Peyer's patch (tissue), 4 donors: ENCODE data around the gene CD96. TPM values are rescaled to one million over a fixed set of nuclear protein-coding genes. Genes with fewer than 3 reads are reported as not detected.
"Not testable (repeated sequence)": the region's sequence is repeated elsewhere in the genome, so short reads cannot be mapped to it uniquely, and the experiment has no call there.

Experiments
- DNase-seq, 3 donors: peaks; one replicate each; pipeline ENCODE4 v3.0.0-alpha.2; 2017 to 2019
- H3K27ac ChIP-seq, 4 donors: fragments of 200-600 bp; sonication (generic); one replicate each; pipeline ENCODE4 v1.5.1; 2016 to 2019
- H3K27me3 ChIP-seq, 2 donors: fragments of 200-600 bp; sonication (generic); one replicate each; pipeline ENCODE4 v1.5.1; 2019
- H3K36me3 ChIP-seq, 3 donors: fragments of 200-600 bp; sonication (generic); one replicate each; pipeline ENCODE4 v1.5.1; 2016 to 2019
- H3K4me1 ChIP-seq, 4 donors: fragments of 200-600 bp; sonication (generic); one replicate each; pipeline ENCODE4 v1.5.1; 2016 to 2019
- H3K4me3 ChIP-seq, 4 donors: fragments of 200-600 bp; sonication (generic); 1 replicate in 3 of 4; 2 replicates in 1 of 4; pipeline ENCODE4 v1.5.1; 2016 to 2019; ENCODE audit warnings: mild to moderate bottlenecking in 1 of 4
- H3K9me3 ChIP-seq, 4 donors: fragments of 200-600 bp; sonication (generic); one replicate each; pipeline ENCODE4 v1.5.1; 2016 to 2019; ENCODE audit warnings: mild to moderate bottlenecking in 1 of 4
- POLR2A ChIP-seq, 2 donors: fragments of 450-650 bp; IDR thresholded peaks; one replicate each; pipeline ENCODE4 v1.5.1; 2017; ENCODE audit warnings: antibody characterized with exemption in 2 of 2, mild to moderate bottlenecking in 2 of 2, moderate library complexity in 2 of 2
- total RNA-seq, 4 donors: library from RNA; depleted of rRNA; stranded (reverse); fragments of >200 nt; gene quantifications; one replicate each; pipeline ENCODE4 v1.1.0, GENCODE V29; 2016
- TF ChIP-seq, protein P1 (sequence below), 6 experiments: fragments of 450-650 bp in 4 of 6; fragments of 200-600 bp in 2 of 6; sonication (generic) in 1 of 6; IDR thresholded peaks; one replicate each; pipeline ENCODE4 v1.5.1; 2017 to 2019; ENCODE audit warnings: antibody characterized with exemption in 6 of 6, mild to moderate bottlenecking in 3 of 6, moderate library complexity in 1 of 6

CD96 gene
- total RNA-seq, 4 donors from 2014 or later, result 4.3 to 15.7 (median 11.3) TPM

DNA sequence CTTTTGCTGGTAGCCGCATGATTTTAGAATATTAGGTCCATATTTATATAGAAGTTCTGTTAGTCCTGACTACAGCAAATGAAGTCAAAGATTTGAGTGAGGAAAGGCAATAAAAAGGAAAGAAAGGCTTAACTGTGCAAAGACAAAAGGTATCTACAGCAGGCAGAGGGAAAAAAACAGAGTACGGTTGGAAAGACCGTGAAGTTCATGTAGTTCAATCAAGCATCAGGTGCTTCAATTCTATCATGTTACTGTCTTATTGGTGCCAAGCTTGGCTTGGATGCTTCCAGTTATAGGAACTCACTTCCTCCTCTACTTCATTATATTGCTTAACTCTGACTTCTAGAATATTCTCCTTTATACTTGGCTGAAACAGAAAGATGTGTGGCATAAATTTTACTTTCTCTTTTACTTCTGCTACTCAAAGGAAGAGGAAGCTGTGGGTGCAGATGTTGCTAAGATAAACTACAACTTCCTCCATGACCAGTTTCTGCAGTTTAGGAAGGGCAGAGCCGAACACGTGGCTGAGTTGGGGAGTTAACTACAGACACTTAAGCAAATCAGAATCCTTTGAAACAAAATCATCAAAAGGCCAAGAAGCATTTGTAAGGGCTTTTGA is 125.7 kb downstream of the CD96 start:
- Histone ChIP-seq H3K27me3 (no peaks in the 10 kb centered on the region), H3K9me3 (no peaks in the 10 kb centered on the region), H3K36me3 (no peaks in the 10 kb centered on the region), H3K4me1 (peaks cover 0 to 5% (median 2%) of the 10 kb centered on the region in 4 donors), H3K4me3 (no peak overlapping the region), H3K27ac (peak overlapping the region; percentile 23 to 74 (median 47))
- TF ChIP-seq, protein P1, sequence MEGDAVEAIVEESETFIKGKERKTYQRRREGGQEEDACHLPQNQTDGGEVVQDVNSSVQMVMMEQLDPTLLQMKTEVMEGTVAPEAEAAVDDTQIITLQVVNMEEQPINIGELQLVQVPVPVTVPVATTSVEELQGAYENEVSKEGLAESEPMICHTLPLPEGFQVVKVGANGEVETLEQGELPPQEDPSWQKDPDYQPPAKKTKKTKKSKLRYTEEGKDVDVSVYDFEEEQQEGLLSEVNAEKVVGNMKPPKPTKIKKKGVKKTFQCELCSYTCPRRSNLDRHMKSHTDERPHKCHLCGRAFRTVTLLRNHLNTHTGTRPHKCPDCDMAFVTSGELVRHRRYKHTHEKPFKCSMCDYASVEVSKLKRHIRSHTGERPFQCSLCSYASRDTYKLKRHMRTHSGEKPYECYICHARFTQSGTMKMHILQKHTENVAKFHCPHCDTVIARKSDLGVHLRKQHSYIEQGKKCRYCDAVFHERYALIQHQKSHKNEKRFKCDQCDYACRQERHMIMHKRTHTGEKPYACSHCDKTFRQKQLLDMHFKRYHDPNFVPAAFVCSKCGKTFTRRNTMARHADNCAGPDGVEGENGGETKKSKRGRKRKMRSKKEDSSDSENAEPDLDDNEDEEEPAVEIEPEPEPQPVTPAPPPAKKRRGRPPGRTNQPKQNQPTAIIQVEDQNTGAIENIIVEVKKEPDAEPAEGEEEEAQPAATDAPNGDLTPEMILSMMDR (IDR thresholded peaks at IDR 0.05), result no peak
- peak in 2 of 3 donors; percentile 81 for DNase-seq

DNA sequence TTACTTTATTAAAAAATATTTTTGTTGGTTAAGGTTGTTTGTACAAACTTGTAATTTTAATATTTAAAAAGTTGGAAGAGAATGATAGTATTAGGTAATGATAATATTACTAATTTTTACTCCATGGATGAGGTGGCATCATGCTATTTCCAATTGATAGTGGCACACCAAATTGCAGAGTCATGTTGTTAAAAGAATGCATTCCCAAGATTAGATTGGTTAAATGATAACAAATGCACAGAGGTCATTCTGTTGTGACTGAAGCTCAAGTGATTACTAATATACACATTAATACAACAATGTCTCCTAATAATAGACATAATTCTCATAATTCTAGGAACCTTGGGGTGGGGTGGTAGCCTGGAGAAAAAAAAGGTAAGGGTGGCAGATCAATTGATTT is 126.3 kb downstream of the CD96 start:
- Histone ChIP-seq H3K4me3 (no peak overlapping the region), H3K27ac (peak overlapping the region in 1 of 4 donors; percentile 74), H3K36me3 (no peaks in the 10 kb centered on the region), H3K27me3 (no peaks in the 10 kb centered on the region), H3K9me3 (no peaks in the 10 kb centered on the region), H3K4me1 (peaks cover 0 to 5% (median 2%) of the 10 kb centered on the region in 4 donors)
- TF ChIP-seq, protein P1 (IDR thresholded peaks at IDR 0.05), result no peak
- TF ChIP-seq POLR2A (IDR thresholded peaks at IDR 0.05), result no peak
- DNase-seq, result no peak

DNA sequence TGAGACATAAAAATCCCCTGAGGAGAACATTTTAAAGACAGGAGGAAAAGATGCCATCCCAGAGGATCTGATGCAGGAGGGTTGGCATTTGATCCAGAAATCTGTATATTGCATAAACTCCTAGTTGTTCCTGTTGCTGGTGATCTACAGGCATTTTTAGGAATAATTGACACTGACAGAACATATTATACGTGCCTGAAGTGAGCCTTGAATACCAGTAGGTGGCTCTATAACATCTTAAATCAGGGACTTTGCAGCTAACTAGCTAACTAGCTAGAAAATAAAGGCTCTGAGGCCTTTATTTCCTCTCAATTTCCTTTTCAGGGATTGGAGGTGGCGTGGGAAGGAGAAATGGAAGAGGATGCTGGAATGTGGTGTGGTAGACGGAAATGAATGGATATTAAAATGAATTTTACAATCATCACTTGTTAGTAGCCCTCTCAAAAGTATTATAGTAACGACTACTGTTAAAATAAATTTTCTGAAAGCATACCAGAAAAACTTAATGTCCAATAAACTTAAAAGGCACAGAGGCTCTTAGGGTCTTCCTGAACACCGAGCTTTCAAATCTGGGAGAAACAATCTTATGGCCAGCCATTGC is 127.0 kb downstream of the CD96 start:
- Histone ChIP-seq H3K9me3 (no peaks in the 10 kb centered on the region), H3K4me3 (no peak overlapping the region), H3K27me3 (no peaks in the 10 kb centered on the region), H3K4me1 (peaks cover 0 to 10% (median 4%) of the 10 kb centered on the region in 4 donors), H3K36me3 (no peaks in the 10 kb centered on the region), H3K27ac (no peak overlapping the region)
- DNase-seq, result no peak
- TF ChIP-seq POLR2A (IDR thresholded peaks at IDR 0.05), result no peak
- TF ChIP-seq, protein P1 (IDR thresholded peaks at IDR 0.05), result peak; percentile 52 to 95 (median 86)

DNA sequence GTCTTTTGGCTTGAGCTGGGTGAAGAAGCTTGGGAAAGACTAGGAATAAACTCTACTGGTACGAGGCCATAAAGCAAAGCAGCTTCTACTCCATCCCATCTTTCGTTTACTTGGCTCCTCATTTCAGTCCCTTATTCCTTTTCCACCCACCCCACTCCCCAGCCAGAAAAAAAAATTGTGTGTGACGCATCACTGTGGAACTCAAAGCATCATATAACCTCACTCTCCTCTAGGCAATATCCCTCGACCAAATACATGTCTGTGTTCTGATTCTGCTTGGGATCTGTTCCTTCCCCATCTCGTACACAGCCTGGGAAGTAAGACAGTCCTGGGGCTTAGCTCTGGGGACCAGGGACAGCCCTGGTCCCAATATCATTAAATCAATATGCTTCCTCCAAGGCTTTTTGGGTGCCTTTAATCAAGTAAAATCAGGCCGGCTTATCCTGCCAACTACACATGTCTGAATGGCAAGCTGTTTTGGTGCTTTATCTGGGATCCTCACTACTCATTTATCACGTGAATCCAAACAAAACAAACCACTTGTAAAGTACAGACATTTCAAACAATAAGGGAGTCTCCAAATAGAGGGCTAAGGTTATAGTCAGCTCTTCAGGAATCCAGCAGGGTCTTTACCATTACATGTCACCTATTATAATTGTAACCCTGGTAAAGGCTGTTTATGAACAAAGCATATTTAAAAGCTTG is 128.1 kb downstream of the CD96 start:
- Histone ChIP-seq H3K4me3 (no peak overlapping the region), H3K9me3 (no peaks in the 10 kb centered on the region), H3K27me3 (no peaks in the 10 kb centered on the region), H3K4me1 (peaks cover 0 to 10% (median 6%) of the 10 kb centered on the region in 4 donors), H3K27ac (no peak overlapping the region), H3K36me3 (no peaks in the 10 kb centered on the region)
- no peak for DNase-seq
- TF ChIP-seq, protein P1 (IDR thresholded peaks at IDR 0.05), result no peak
- no peak for TF ChIP-seq POLR2A (IDR thresholded peaks at IDR 0.05)

DNA sequence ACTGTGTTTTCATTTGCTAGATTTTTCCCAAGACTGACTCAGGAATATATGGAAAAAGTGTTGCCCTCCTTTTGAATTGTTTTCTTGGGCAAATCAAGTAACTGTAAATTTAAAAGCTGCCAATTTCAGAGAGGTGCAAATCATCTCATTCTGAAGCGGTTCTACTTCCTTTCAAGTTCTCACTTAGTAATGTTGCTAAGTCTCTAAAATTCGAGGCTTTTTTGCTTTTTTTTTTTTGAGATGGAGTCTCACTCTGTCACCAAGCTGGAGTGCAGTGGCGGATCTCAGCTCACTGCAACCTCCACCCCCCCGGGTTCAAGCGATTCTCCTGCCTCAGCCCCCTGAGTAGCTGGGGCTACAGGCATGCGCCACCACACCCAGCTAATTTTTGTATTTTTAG is 130.5 kb downstream of the CD96 start:
- not testable (repeated sequence) for H3K27me3 ChIP-seq, H3K36me3 ChIP-seq, H3K27ac ChIP-seq, H3K4me3 ChIP-seq, H3K9me3 ChIP-seq, DNase-seq
- H3K4me1 ChIP-seq, result peaks cover 0 to 19% (median 9%) of the 10 kb centered on the region in 4 donors

DNA sequence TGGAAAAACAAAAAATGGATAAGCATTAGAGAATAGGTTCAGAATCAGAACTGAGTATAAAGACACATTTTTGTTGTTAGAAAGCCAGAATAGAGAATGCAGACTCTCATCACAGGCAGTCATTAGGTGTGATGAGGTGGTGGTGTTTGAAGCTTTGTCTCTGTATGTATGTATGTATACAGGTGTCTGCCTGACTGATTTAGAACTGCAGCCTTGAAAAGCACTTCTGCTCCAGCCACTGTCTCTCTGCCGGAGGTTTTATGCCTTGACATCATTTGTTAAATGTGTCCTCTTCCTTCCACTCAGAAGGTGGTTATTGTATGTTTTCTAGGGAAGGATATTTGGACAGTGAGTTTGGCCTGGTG is 133.8 kb downstream of the CD96 start:
- Histone ChIP-seq H3K36me3 (no peaks in the 10 kb centered on the region), H3K4me3 (peak overlapping the region in 3 of 4 donors; percentile 57 to 82 (median 69)), H3K27ac (peak overlapping the region in 3 of 4 donors; percentile 54 to 81 (median 77)), H3K9me3 (no peaks in the 10 kb centered on the region), H3K27me3 (no peaks in the 10 kb centered on the region), H3K4me1 (peaks cover 0 to 21% (median 5%) of the 10 kb centered on the region in 4 donors)
- no peak for DNase-seq
- TF ChIP-seq, protein P1 (IDR thresholded peaks at IDR 0.05), result no peak
- no peak for TF ChIP-seq POLR2A (IDR thresholded peaks at IDR 0.05)
